CD4-positive, alpha-beta T cell (primary cell): ENCODE results near the gene ADAM30. TPM values are rescaled to one million over a fixed set of nuclear protein-coding genes. Genes with fewer than 3 reads are reported as not detected.
"Not testable (repeated sequence)": the region's sequence is repeated elsewhere in the genome, so short reads cannot be mapped to it uniquely, and the experiment has no call there.

Experiments used
- ATAC-seq: fragments of 200-7000 bp; cut with Tn5 transposase; one replicate; pipeline ENCODE4 v1.10.0; 2022; ENCODE audit warnings: mild to moderate bottlenecking; ENCODE audit not compliant: poor library complexity
- CTCF ChIA-PET: fragments of 350-600 bp; sonication (Branson Sonifier 250); formaldehyde crosslinking; loops from one replicate; lab custom pipeline; 2021; ENCODE audit warnings: antibody characterized with exemption, inconsistent platforms; lab: Charles Lee
- POLR2A ChIA-PET: fragments of 350-600 bp; sonication (Branson Sonifier 250); formaldehyde crosslinking; loops from one replicate; lab custom pipeline; 2021; ENCODE audit warnings: antibody characterized with exemption, inconsistent platforms; lab: Charles Lee
- DNase-seq, 14 experiments: peaks; one replicate each; pipeline ENCODE4 v3.0.0-alpha.2; 2013 to 2020; ENCODE audit warnings: mixed read lengths in 2 of 14
- H3K27ac ChIP-seq, 2 donors: one replicate each; pipeline versions ENCODE4 v1.5.1 to v1.7.0; 2013; ENCODE audit warnings: low read length in 2 of 2, low read depth in 1 of 2, mild to moderate bottlenecking in 1 of 2
- H3K27me3 ChIP-seq, 2 experiments: 1 replicate in 1 of 2; 2 replicates in 1 of 2; pipeline versions ENCODE4 v1.6.1 to v1.7.0; 2013; ENCODE audit warnings: low read length in 2 of 2, control low read depth in 1 of 2, mild to moderate bottlenecking in 1 of 2, moderate library complexity in 1 of 2; ENCODE audit not compliant: insufficient read depth in 2 of 2, control insufficient read depth in 1 of 2
- H3K36me3 ChIP-seq: one replicate; pipeline ENCODE4 v1.6.1; 2013; ENCODE audit warnings: low read length, control low read depth; ENCODE audit not compliant: insufficient read depth
- H3K4me1 ChIP-seq: one replicate; pipeline ENCODE4 v1.6.1; 2013; ENCODE audit warnings: low read length, control low read depth; ENCODE audit not compliant: insufficient read depth
- H3K4me3 ChIP-seq: one replicate; pipeline ENCODE4 v1.5.1; 2013; ENCODE audit warnings: mild to moderate bottlenecking, low read length, moderate library complexity
- H3K9me3 ChIP-seq, 2 experiments: 1 replicate in 1 of 2; 2 replicates in 1 of 2; pipeline versions ENCODE4 v1.6.1 to v1.7.0; 2013; ENCODE audit warnings: low read length in 2 of 2, mild to moderate bottlenecking in 2 of 2, control low read depth in 1 of 2, moderate library complexity in 1 of 2; ENCODE audit not compliant: control insufficient read depth in 1 of 2, insufficient read depth in 1 of 2
- H3K27ac Mint-ChIP-seq: one replicate; pipeline ENCODE4 v1.8.0; 2020; ENCODE audit warnings: mixed read lengths
- H3K27me3 Mint-ChIP-seq: one replicate; pipeline ENCODE4 v1.8.0; 2021; ENCODE audit warnings: mixed read lengths
- H3K36me3 Mint-ChIP-seq: one replicate; pipeline ENCODE4 v1.8.0; 2021; ENCODE audit warnings: low read depth, mixed read lengths
- H3K4me1 Mint-ChIP-seq: one replicate; pipeline ENCODE4 v1.8.0; 2021; ENCODE audit warnings: low read depth, mixed read lengths
- H3K4me3 Mint-ChIP-seq: one replicate; pipeline ENCODE4 v1.8.0; 2020; ENCODE audit warnings: mild to moderate bottlenecking, mixed read lengths
- H3K9me3 Mint-ChIP-seq: one replicate; pipeline ENCODE4 v1.8.0; 2020; ENCODE audit warnings: mixed read lengths
- intact Hi-C, 2 experiments: fragments of 100-400 bp; cut with DNase I in 1 of 2; cut with micrococcal nuclease in 1 of 2; formaldehyde crosslinking; loops; one replicate each; pipeline versions ENCODE4 v1.15.1 to v1.9.0; 2023 to 2025; cut with DNase I, micrococcal nuclease
- total RNA-seq, 174 experiments: library from RNA in 2 of 174; stranded (reverse) in 2 of 174; gene quantifications; one replicate each; pipeline ENCODE4 v1.2.3 and lab custom pipeline; 2021 to 2026
- TF ChIP-seq, protein P1 (sequence below): fragments of 200-600 bp; IDR thresholded peaks from one replicate; pipeline ENCODE4 v1.8.0; 2022; ENCODE audit warnings: antibody characterized with exemption, mild to moderate bottlenecking

Gene ADAM30
- total RNA-seq, 2 experiments from 2014 or later = not detected

DNA sequence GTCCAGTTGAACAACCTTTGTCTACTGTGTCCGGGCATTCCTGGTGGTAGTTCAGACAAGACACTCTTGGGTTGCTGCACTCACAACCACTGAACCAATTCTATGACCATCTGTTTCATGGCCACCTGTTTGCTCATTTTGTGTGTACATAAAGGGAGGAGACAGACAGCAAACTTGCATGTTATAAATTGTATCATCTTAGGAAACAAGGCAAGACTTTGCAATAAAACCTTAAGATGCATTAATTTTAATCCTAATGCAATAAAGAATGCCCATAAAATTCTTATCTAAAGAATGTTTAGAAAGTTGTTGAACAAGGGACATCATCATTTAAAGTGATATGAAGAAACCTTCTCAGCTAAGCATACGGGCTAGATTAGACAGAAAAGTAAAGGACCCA is 34.8 kb downstream of the ADAM30 start:
- Histone ChIP-seq H3K27me3 (peaks cover 0 to 4% of the 10 kb centered on the region in 2 experiments), H3K9me3 (no peaks in the 10 kb centered on the region), H3K36me3 (no peaks in the 10 kb centered on the region), H3K4me3 (no peak overlapping the region), H3K4me1 (peaks cover 6% of the 10 kb centered on the region), H3K27ac (no peak overlapping the region)
- ChIA-PET CTCF (interaction anchor here (1.5 kb wide), 1 partner anchor 8 kb away, joined by 3 read pairs; no protein-coding TSS in a partner anchor), POLR2A (no interaction called here)
- TF ChIP-seq, protein P1, sequence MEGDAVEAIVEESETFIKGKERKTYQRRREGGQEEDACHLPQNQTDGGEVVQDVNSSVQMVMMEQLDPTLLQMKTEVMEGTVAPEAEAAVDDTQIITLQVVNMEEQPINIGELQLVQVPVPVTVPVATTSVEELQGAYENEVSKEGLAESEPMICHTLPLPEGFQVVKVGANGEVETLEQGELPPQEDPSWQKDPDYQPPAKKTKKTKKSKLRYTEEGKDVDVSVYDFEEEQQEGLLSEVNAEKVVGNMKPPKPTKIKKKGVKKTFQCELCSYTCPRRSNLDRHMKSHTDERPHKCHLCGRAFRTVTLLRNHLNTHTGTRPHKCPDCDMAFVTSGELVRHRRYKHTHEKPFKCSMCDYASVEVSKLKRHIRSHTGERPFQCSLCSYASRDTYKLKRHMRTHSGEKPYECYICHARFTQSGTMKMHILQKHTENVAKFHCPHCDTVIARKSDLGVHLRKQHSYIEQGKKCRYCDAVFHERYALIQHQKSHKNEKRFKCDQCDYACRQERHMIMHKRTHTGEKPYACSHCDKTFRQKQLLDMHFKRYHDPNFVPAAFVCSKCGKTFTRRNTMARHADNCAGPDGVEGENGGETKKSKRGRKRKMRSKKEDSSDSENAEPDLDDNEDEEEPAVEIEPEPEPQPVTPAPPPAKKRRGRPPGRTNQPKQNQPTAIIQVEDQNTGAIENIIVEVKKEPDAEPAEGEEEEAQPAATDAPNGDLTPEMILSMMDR = no peak
- Mint-ChIP-seq H3K4me1 (no peaks in the 10 kb centered on the region), H3K4me3 (no peak overlapping the region), H3K36me3 (no peaks in the 10 kb centered on the region), H3K27me3 (peaks cover 28% of the 10 kb centered on the region), H3K9me3 (no peaks in the 10 kb centered on the region), H3K27ac (no peak overlapping the region)
- intact Hi-C loops = no loop called here
- DNase-seq (no peak), ATAC-seq (no peak)

GRCh38 chr1:119859647-119860046 is 36.7 kb downstream of the ADAM30 start:
- Mint-ChIP-seq H3K4me1 (no peaks in the 10 kb centered on the region), H3K27ac (no peak overlapping the region), H3K4me3 (no peak overlapping the region), H3K36me3 (no peaks in the 10 kb centered on the region), H3K27me3 (peaks cover 25% of the 10 kb centered on the region), H3K9me3 (no peaks in the 10 kb centered on the region)
- intact Hi-C loops = no loop called here
- TF ChIP-seq, protein P1 = no peak
- Histone ChIP-seq H3K9me3 (no peaks in the 10 kb centered on the region), H3K27me3 (peaks cover 0 to 4% of the 10 kb centered on the region in 2 experiments), H3K4me3 (no peak overlapping the region), H3K27ac (no peak overlapping the region), H3K4me1 (peaks cover 6% of the 10 kb centered on the region), H3K36me3 (no peaks in the 10 kb centered on the region)
- CTCF ChIA-PET = no interaction called here
- DNase-seq (peak in 4 of 14 experiments; percentile 1 to 26 (median 12)), ATAC-seq (no peak)
- POLR2A ChIA-PET = no interaction called here

GRCh38 chr1:119858556-119859214 is 37.6 kb downstream of the ADAM30 start:
- ATAC-seq, H3K4me3 ChIP-seq, DNase-seq, intact Hi-C loops, H3K27me3 ChIP-seq, H3K4me1 ChIP-seq, H3K4me3 Mint-ChIP-seq, H3K9me3 ChIP-seq, H3K9me3 Mint-ChIP-seq, H3K27ac Mint-ChIP-seq, H3K36me3 Mint-ChIP-seq, H3K4me1 Mint-ChIP-seq, H3K27ac ChIP-seq, H3K36me3 ChIP-seq, POLR2A ChIA-PET, CTCF ChIA-PET: not testable (repeated sequence)
- H3K27me3 Mint-ChIP-seq = peaks cover 21% of the 10 kb centered on the region

GRCh38 chr1:119858126-119858525 is 38.2 kb downstream of the ADAM30 start:
- no peak overlapping the region for H3K4me3 ChIP-seq
- no peaks in the 10 kb centered on the region for H3K9me3 ChIP-seq
- H3K27ac Mint-ChIP-seq = no peak overlapping the region
- CTCF ChIA-PET = no interaction called here
- peaks cover 21% of the 10 kb centered on the region for H3K27me3 Mint-ChIP-seq
- no peak overlapping the region for H3K27ac ChIP-seq
- H3K27me3 ChIP-seq = peaks cover 0 to 4% of the 10 kb centered on the region in 2 experiments
- DNase-seq = no peak
- H3K4me3 Mint-ChIP-seq = no peak overlapping the region
- peaks cover 6% of the 10 kb centered on the region for H3K4me1 ChIP-seq
- no peaks in the 10 kb centered on the region for H3K36me3 Mint-ChIP-seq
- ATAC-seq = no peak
- intact Hi-C loops = no loop called here
- TF ChIP-seq, protein P1 = no peak
- no peaks in the 10 kb centered on the region for H3K4me1 Mint-ChIP-seq
- POLR2A ChIA-PET = no interaction called here
- no peaks in the 10 kb centered on the region for H3K36me3 ChIP-seq
- H3K9me3 Mint-ChIP-seq = no peaks in the 10 kb centered on the region
